Ishikawa (cell line): ENCODE data around the gene MYO1B.

Experiments
- FOXM1 ChIP-seq: IDR thresholded peaks from 2 replicates; pipeline ENCODE4 v1.6.1; 2012; ENCODE audit warnings: low read depth, borderline replicate concordance
- RAD21 ChIP-seq: IDR thresholded peaks from 2 replicates; pipeline ENCODE4 v1.6.1; 2012; ENCODE audit warnings: low read depth

GRCh38 chr2:191327484-191327883, 82.3 kb downstream of the MYO1B start:
- no peak for TF ChIP-seq RAD21
- no peak for TF ChIP-seq FOXM1
